ENCODE data around the gene EHMT1. TPM values are rescaled to one million over a fixed set of nuclear protein-coding genes. Genes with fewer than 3 reads are reported as not detected.

Gene EHMT1
- total RNA-seq, 2 donors from 2014 or later = 56.2 to 59.6 TPM

DNA sequence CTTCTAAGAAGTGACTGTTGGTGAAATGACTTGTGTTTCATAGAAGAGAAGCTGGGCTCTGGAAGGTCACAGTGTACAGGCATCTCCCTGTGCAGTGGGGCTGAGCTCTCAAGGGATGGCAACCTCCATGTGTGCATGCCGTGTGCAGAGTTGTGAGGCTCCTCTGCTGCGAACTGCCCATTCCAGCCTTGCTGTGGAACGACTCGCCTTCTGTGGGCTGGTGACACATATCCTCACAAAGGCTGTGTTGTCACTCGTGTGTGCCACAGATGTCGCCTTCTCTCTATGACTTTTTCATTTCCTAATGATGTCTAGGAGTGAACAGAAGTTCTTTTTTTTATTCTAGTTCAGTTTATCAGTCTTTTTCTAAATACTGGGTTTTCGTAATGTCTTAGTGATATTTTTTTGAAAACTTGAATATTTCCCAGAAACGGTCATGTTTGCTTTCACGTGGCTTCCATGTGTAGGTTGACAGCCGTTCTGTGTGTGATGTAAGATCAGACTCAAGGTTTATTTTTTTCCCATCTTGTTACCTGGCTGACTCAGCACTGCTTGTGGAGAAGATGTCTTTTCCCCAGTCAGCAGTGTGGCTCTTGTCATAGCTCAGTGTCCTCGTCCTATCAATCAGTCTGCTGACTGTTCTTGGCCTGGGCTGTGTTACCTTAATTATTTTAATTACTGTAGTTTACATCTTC, 201.5 kb downstream of the EHMT1 start:
- no peak for DNase-seq (ENCODE audit: low spot score)
- intact Hi-C loops (cut with DNase I) = no loop called here

DNA sequence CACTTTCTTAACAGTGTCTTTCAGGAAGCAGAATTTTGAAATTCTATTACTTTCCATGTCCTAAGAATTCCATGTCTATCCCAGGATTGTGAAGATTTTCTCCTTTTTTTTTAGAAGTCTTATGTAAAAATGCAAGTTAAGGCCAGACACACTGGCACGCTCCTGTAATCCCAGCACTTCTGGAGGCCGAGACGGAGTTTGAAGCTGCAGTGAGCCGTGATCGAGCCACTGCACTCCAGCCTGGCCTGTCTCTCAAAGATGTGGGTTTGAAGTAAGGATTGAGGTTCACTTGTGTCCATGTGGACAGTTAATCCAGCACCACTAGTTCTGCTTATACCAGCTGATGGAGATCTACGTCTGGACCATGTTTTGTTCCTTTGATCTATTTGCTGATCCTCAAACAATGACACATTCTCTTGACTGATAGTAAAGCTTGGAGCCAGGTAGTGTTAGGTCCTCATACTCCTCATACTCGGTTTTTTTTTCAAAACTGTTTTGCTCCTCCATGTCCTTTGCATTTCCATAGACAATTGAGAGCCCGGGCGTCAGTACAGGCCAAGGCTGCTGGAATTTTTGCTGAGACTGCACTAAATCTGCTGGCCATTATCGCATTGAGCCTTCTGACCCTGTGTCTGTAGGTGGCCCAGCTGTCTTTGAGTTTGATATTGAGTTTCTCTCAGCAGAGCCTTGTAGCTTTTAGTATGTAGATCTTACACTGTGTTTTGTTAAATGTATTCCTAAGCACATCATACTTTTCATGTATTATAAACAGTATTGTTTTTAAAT, 205.4 kb downstream of the EHMT1 start:
- DNase-seq (ENCODE audit: low spot score) = no peak
- intact Hi-C loops (cut with DNase I) = loop anchor here in 1 of 2 donors (2.0 kb wide), 1 partner anchor 71 kb away; no protein-coding TSS in a partner anchor

DNA sequence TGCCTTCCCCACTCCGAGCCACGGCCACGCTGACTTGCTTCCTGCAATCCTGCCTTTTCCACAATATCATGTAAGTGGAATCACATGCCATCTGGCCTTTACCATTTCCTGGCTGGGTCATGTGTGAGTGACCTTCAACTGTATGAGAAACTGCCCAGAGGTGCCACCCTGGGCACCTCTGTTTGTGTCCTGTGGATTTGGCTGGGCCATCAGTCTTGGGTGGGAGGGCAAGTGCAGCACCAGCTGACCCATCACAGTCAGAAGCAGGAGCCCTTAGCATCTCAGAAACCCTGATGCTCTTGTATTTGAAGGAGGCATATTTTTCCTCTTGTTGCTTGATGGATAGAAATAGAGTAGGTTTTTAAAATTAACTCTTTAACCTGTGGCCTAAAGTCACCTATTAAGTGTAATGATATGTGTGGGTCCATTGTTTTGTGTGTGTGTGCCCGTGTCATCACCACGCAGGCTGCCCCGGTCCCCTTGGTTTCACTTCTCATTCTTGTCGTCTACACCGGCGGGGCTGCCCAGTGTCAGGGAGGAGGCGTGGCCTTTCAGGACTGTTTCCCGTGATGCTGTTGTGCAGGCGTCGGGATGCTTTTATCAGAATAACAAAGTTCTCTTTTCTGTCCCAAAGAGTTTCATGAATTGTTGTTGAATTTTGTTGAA, 206.7 kb downstream of the EHMT1 start:
- intact Hi-C loops (cut with DNase I) = no loop called here
- no peak for DNase-seq (ENCODE audit: low spot score)

DNA sequence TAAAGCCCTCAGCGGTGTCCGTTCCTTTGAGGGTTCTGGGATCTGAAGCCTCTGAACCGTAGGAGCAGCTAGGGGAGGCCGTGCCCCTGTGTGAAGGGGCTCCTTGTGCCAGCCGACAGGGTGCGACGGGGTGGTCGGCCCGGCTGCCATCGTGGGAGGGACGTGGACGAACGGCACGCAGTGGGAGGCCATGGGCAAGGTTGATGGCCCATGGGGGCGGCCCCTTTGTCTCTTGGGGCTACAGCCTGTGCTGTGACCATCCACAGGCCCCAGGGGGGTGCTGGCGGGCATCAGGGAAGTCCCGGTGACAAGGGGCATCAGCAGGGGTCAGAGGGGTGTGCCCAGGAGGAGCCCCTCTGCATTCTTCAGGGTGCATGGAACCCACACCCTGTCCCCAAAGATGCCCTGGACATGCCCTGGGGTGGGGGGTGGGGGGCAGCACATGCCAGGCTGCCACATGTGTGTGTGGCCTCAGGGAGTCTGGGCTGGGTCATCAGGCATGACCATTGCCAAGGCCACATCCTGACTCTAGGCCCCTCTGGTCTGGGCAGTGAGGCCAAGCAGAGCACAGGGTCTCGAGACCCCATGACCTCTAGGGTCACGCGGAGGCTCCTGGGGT, 209.2 kb downstream of the EHMT1 start:
- no peak for DNase-seq (ENCODE audit: low spot score)
- intact Hi-C loops (cut with DNase I) = no loop called here

DNA sequence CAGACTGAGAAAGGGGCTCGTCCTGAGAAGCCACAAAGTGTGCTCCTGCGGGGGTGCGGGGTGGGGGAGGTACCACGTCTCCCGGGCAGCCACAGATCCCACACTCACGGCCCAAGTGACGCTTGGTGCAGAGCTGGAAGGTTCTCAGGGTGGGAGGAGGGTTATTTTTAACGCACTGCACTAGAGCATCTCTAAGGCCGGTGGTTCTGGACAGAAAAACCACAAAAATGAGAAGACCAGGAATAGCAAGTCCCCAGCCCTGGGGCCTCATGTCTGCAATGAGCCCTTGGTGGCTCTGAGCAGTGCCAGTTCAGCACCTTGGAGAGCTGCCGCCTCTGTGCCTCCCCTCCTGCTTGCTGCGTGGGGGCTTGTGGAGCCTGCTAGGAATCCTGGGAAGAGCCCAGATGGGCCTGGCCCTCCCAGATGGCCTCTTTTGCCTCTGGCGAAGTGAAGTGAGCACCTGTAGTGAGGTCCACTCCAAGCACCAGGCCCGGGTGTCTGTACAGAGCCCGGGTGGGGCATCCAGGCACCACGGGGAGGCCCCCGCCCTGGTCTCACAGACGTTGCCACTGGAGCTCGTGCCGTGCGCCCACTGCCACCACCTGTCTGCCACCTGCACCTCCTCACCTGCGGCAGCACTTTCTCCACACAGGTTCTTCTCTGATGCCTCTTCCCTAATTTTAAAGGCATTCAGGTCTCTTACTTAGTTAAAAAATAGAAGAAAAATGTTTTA, 209.9 kb downstream of the EHMT1 start:
- intact Hi-C loops (cut with DNase I) = no loop called here
- no peak for DNase-seq (ENCODE audit: low spot score)

DNA sequence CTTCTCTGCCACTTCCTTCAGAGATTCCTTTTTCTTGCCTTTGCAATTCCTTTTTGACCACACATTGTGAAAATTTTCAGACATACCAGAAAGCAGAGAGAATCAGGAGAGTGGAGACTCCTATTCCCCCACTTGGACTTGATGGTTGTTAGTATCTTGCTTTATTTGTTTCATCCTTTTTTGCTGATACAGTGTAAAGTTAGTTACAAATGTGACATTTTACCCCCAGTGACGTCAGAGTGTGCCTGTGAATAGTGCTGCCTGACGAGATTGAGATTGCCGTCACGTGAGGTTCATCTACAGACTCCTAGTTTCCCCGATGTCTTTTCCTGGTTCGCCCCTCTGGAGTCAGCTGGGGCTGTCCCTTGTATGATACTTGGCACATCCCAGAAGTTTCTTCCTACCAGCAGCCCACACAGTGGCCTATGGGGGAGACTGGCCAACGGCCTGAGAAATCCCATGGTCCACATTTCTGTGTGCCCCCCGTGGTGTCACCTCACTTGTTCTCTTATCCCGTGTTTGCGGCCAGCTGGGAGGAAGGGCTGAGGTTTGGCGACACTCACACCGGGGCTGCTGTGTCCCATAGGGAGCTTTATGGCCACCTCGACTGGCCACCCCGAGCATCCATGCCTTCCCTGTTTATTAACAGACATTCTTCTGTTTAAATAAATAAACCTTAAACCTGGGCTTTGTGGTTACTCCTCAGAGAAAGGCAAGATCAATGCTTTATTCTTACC, 210.6 kb downstream of the EHMT1 start:
- no peak for DNase-seq (ENCODE audit: low spot score)
- intact Hi-C loops (cut with DNase I) = no loop called here

DNA sequence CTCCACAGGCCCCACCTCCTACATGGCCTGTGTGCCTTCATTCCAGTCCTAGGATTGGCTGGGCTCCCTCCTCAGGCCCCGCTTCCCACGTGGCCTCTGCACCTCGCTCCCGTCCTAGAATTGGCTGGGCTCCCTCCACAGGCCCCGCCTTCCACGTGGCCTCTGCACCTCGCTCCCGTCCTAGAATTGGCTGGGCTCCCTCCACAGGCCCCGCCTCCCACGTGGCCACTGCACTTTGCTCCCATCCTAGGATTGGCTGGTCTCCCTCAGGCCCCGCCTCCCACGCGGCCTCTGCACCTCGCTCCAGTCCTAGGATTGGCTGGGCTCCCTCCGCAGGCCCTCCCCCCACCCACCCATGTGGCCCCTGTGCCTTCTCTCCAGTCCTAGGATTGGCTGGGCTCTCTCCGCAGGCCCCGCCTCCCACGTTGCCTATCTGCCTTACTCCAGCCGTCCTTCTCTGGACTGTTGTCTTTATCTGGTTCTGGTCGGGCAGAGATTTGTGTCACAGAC, 213.4 kb downstream of the EHMT1 start:
- intact Hi-C loops (cut with DNase I) = no loop called here
- no peak for DNase-seq (ENCODE audit: low spot score)

DNA sequence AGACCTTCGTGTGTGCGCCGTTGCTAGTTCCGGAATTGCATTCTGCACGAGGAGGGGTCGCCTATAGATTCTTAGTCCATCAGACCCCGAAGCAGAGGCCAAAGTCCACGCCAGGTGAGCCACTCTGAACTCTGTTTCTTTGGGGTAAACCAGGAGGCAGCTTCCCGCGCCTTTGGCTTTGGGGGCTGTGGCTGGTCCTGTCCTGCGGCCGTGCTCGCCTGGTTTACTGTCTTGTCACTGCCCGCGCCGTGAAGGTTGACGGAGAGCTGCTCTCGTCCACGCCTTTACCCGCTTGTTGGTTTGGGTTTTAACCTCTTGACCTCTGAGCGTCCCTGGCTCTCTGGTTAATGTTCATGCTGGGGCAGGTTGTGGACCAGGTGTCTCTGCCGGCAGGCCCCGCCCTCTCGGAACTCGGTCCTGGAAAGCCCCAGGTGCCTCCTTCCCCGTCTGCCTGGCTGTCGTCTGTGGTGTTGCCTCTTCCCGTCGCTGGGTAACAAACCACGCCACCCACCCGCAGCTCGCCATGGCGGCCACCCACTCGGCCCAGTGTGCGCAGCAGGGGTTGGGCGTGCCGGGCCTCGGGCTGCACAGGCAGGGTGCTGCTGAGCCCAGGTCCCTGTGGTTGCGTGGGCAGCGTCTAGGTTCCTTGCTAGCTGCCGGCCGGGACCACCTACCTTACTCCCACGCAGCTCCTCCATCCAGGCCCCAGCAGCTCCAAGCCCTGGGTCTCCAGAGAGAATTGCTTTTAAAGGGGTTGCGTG, 214.2 kb downstream of the EHMT1 start:
- intact Hi-C loops (cut with DNase I) = no loop called here
- no peak for DNase-seq (ENCODE audit: low spot score)

DNA sequence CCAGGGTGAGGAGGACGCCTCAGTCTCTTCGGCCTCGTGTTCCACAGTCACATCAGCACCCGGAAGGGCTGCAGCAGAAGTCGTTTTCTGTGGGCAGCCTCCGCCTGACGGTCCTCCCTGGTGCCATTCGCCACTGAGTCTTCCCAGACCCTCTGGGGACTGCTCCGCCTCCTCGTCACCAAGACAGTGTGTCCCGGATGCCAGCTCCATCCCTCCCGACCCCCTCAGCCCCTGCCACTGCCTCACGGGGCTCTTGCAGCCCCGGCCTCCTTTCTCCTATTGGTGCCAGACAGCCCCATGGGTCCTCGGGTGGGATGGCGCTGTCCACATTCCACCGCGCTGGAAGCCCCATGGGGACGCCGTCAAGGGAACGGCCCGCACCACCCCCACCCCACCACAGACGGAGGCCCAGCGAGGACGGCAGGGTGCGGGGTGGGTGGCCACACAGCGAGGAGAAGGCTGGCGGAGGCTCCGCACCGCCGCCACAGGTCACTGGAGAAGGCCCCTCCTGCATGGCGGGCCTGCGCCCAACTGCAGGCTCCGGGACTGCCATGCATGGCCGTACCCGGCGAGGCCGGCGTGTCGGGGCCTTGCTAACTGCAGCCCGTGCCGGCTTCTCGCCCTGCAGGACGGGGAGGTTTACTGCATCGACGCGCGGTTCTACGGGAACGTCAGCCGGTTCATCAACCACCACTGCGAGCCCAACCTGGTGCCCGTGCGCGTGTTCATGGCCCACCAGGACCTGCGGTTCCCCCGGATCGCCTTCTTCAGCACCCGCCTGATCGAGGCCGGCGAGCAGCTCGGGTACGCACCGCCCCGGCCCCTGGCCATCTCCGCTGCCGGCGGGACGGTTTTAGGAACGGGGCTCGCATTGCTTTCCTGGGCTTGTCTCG, 215.2 kb downstream of the EHMT1 start:
- intact Hi-C loops (cut with DNase I) = no loop called here
- DNase-seq (ENCODE audit: low spot score) = no peak

DNA sequence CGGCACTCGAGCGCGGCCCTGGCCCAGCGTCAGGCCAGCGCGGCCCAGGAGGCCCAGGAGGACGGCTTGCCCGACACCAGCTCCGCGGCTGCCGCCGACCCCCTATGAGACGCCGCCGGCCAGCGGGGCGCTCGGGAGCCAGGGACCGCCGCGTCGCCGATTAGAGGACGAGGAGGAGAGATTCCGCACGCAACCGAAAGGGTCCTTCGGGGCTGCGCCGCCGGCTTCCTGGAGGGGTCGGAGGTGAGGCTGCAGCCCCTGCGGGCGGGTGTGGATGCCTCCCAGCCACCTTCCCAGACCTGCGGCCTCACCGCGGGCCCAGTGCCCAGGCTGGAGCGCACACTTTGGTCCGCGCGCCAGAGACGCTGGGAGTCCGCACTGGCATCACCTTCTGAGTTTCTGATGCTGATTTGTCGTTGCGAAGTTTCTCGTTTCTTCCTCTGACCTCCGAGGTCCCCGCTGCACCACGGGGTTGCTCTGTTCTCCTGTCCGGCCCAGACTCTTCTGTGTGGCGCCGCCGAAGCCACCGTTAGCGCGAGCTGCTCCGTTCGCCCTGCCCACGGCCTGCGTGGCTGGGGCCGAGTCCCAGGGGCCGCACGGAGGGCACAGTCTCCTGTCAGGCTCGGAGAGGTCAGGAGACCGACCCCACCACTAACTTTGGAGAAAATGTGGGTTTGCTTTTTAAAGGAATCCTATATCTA, 216.2 kb downstream of the EHMT1 start:
- peak; percentile 77 for DNase-seq (ENCODE audit: low spot score)
- intact Hi-C loops (cut with DNase I) = no loop called here

DNA sequence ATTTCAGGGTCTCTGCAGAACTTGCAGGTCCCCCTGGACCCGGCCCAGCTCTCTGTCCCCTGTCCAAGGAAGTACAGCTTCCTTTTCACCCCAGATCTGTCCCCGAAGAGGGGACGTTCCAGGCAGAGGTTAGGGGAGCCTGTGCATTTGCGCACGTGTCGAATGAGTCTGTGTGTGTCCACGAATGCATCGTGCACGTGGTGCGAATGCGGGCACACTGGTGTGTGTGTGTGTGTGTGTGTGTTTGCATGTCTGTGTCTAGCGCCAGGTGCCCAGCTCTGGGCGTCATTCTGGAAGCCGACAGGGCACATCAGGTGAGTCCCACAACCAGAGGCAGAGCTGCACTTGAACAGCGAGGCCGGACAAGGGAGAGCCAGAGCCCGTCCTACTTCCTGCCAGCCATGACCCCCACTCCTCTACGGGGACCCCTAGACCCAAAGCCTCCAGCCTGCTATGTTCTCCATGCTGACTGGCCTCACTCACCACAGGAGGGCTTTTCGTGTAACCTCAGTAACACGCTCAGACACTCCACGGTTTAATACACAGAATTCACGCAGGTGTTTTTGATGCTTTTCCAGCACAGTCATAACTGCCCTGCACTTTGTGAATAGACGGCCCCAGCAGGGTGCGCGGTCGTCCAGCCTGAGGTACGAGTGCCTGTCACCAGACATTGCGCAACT, 217.5 kb downstream of the EHMT1 start:
- no peak for DNase-seq (ENCODE audit: low spot score)
- intact Hi-C loops (cut with DNase I) = no loop called here

DNA sequence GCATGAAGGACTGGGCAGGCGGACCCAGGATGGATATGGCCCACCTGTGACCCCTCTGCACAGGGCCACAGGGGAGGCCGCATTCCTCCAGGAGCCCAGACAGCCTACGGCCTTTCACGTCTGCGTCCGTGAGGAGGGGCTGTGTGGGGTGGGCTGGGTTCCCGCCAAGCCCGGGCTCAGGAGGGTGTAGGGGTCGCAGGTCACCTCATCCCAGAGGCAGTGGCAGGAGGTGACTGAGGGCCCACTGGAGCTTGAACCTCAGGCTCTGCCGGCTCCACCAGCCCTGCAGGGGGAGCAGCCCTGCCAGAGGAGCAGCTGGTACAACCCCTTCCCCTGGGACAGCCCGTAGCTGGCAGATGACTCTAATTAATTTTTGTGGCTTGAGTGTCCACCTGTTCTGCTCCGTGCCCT, 218.0 kb downstream of the EHMT1 start:
- no peak for DNase-seq (ENCODE audit: low spot score)

DNA sequence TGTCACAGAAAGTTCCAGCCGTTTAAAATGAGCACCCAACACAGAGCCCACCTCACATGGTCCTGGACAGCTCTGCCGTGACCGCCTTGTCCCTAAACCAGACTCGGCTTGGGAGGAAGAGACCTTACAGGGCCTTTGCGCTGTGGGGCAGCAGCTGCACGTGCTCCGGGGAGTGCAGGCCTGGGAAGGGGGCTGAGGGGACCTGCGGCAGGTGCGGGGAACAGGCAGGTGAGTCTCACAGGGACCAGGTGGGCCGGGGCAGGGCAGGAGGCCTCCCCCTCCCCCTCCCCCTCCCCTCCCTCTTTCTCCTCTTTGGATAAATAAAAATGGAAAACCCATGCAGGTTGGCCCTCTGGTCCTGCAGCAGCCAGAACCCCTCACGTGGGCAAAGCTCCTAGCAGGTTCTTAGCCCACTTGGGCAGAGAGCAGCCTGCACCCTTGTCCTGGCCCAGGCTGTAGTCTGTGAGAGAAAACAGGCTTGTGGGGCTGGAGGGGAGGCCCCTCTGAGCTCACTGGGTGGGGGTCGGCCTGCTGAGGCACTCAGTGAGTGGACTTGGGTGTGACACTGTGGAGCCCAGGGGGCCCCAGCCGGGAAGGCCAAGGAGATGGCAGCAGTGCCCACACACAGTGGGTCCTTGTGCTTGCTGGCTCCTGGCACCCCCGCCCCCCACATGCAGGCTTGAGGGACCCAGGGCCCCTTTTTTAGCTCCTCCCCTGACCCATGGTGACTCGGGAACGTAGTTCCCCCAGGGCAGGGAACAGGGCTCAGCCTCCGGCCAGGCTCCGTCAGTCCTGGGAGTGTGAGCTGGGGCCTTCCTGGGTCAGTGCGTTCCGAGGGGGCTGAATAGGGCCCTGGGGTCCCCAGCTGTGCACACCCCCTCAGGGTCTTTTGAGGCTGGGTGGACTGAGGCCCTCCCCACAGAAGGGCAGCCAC, 218.8 kb downstream of the EHMT1 start:
- intact Hi-C loops (cut with DNase I) = no loop called here
- DNase-seq (ENCODE audit: low spot score) = no peak

More for the DNA sequence above, 218.0 kb downstream of the EHMT1 start:
- intact Hi-C loops (cut with DNase I) = no loop called here

DNA sequence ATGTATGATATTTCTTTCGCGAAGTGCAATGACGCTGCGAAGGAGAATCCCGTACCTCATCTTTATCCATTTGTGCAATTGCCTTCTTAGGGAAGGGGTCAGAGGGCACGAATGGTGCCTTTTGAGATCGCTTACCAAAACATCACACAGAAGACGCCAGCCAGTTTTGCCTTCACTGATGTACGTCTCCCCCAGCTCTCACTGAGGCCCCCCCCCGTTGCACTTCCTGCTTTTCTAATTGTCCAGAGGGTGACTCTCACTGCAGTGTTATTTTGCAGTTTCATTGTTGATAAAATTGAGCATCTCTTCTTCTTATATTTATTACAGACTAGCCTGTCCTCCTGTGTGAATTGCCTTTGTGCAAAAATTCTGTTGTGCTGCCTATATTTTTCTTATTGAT, 219.8 kb downstream of the EHMT1 start:
- DNase-seq (ENCODE audit: low spot score) = no peak
- intact Hi-C loops (cut with DNase I) = no loop called here

DNA sequence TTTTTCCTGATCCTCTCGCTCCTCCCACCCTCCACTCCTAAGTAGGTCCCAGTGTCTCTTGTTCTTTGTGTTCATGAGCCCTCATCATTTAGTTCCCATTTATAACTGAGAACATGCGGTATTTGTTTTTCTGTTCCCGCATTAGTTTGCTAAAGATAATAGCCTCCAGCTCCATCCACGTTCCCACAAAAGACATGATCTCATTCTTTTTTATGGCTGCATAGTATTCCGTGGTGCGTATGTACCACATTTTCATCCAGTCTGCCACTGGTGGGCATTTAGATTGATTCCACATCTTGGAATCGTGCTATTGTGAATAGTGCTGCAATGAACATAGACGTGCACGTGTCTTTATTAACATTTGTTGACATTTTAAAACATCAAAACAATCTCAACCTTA, 224.6 kb downstream of the EHMT1 start:
- intact Hi-C loops (cut with DNase I) = no loop called here
- DNase-seq (ENCODE audit: low spot score) = no peak
